ENCODE results near the gene TMUB2. TPM values are rescaled to one million over a fixed set of nuclear protein-coding genes. Genes with fewer than 3 reads are reported as not detected.
A peak's percentile ranks its signal among the peaks of the same experiment; 100 is the strongest.

TMUB2 gene
- total and polyA plus RNA-seq, 9 of the 15 experiments (the other 6 are each of a cell fraction or from before 2014, with no cell fraction given), result 4.1 to 29.8 (median 16.3) TPM

- TF ChIP-seq HDGF (IDR thresholded peaks at IDR 0.05), result no peak
- peak; percentile 87 for TF ChIP-seq MAFK (IDR thresholded peaks at IDR 0.05; ENCODE audit: low read length)
- no peak for TF ChIP-seq ESRRB (CRISPR knock-in tag; IDR thresholded peaks at IDR 0.05; ENCODE audit: borderline replicate concordance)
- TF ChIP-seq CREB1 (IDR thresholded peaks at IDR 0.05), result 0 out of 2 replicates have a peak, but pooled peaks have one; percentile 52
- TF ChIP-seq CREB1 (CRISPR knock-in tag; IDR thresholded peaks at IDR 0.05), result peak; percentile 33; the same call in 1 of the 2 replicates
- TF ChIP-seq TEAD4 (IDR thresholded peaks at IDR 0.05; ENCODE audit: low read length), result peak; percentile 68
- no peak for TF ChIP-seq TEAD4 (CRISPR knock-in tag; IDR thresholded peaks at IDR 0.05; ENCODE audit: borderline replicate concordance)
- TF ChIP-seq ZNF445 (CRISPR knock-in tag; IDR thresholded peaks at IDR 0.05; ENCODE audit: low read depth), result no peak
- peak; percentile 57; the same call in 1 of the 2 replicates for TF ChIP-seq EHMT2 (IDR thresholded peaks at IDR 0.05)
- no peak for TF ChIP-seq FOXM1 (IDR thresholded peaks at IDR 0.05; ENCODE audit: low read depth)
- TF ChIP-seq FOXM1 (CRISPR knock-in tag; IDR thresholded peaks at IDR 0.05; ENCODE audit: low read depth), result no peak
- 0 out of 2 replicates have a peak, but pooled peaks have one; percentile 52 for TF ChIP-seq CREB3 (tag; conservative IDR thresholded peaks at IDR 0.05; ENCODE audit: low read depth)
- TF ChIP-seq MGA (IDR thresholded peaks at IDR 0.05), result peak; percentile 80
- TF ChIP-seq BACH1 (tag; IDR thresholded peaks at IDR 0.05), result no peak
- peak; percentile 76 for TF ChIP-seq TAL1 (IDR thresholded peaks at IDR 0.05)
- peak; percentile 89 for TF ChIP-seq SOX6 (IDR thresholded peaks at IDR 0.05)
- peak; percentile 62 for TF ChIP-seq MTA2 (IDR thresholded peaks at IDR 0.05; ENCODE audit: low read depth)
- TF ChIP-seq ATF1 (CRISPR knock-in tag; IDR thresholded peaks at IDR 0.05), result no peak
- TF ChIP-seq ATF1 (tag; IDR thresholded peaks at IDR 0.05), result peak; percentile 79
These were observed 27.1 kb upstream of the TMUB2 start (continued) for GRCh38 chr17:44159519-44160210.

Measured in K562 (cell line).